Measurements from ENCODE around the gene USP7. TPM values are rescaled to one million over a fixed set of nuclear protein-coding genes. Genes with fewer than 3 reads are reported as not detected.
"Not testable (repeated sequence)": the region's sequence is repeated elsewhere in the genome, so short reads cannot be mapped to it uniquely, and the experiment has no call there.

Gene USP7
- total and polyA plus RNA-seq, 12 donors, result 22.2 to 84.8 (median 65.7) TPM

DNA sequence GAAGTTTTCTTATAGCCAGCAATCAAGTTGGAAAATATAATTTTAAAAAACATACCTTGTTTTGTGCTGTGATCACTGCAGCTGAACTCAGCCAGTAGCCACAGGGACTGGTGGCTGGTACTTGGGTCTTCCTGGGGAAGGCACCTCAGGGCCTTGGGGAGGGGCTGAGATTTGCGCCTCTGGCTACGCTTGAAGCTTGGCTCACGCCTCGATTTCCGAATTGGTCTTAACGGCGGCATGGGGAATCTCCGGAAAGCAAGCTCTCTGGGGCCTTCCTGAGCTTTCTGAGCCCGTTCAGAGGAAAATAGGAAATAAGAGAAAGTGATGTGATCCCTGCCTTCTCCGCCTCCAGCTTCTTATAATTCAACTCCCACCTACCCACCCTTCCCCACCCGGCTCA is 11.3 kb upstream of the USP7 start:
- Histone ChIP-seq H3K27ac (no peak overlapping the region), H3K9me3 (peaks cover 0 to 7% (median 0%) of the 10 kb centered on the region in 11 donors), H3K27me3 (no peaks in the 10 kb centered on the region), H3K4me3 (no peak overlapping the region), H3K36me3 (no peaks in the 10 kb centered on the region), H3K4me1 (no peaks in the 10 kb centered on the region)
- intact Hi-C loops (cut with DNase I), result no loop called here
- no peak for ATAC-seq
- WGBS, 2 donors, result 42 to 48% methylated on average over 11 of the region's 11 CpGs
- TF ChIP-seq, protein P1, sequence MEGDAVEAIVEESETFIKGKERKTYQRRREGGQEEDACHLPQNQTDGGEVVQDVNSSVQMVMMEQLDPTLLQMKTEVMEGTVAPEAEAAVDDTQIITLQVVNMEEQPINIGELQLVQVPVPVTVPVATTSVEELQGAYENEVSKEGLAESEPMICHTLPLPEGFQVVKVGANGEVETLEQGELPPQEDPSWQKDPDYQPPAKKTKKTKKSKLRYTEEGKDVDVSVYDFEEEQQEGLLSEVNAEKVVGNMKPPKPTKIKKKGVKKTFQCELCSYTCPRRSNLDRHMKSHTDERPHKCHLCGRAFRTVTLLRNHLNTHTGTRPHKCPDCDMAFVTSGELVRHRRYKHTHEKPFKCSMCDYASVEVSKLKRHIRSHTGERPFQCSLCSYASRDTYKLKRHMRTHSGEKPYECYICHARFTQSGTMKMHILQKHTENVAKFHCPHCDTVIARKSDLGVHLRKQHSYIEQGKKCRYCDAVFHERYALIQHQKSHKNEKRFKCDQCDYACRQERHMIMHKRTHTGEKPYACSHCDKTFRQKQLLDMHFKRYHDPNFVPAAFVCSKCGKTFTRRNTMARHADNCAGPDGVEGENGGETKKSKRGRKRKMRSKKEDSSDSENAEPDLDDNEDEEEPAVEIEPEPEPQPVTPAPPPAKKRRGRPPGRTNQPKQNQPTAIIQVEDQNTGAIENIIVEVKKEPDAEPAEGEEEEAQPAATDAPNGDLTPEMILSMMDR (IDR thresholded peaks at IDR 0.05), result no peak
- DNase-seq, result no peak

DNA sequence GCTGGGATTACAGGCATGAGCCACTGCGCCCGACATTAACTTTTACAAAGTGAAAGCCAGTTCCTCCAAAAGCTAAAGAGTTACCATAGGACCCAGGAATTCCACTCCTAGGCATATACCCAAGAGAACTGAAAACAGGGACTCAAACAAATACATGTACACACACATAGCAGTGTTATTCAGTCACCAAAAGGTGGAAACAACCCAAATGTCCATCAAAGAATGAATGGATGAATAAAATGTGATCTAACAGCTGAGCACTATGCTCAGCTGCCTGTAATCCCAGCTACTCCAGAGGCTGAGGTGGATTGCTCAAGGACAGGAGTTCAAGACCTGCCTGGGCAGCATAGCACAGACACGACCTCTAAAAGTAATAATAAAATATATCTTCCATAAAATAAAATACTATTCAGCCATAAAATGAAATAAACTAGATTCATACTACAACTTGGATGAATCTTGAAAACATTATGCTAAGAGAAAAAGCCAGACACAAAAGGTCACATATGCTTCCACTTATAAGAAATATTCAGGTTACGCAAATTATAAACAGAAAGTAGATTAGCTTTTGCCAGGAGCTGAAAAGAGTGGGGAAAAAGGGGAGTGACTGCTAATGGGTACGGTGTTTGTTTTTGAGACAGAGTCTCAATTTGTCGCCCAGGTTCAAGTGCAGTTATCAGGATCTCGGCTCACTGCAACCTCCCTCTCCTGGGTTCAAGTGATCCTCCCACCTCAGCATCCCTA is 9.3 kb upstream of the USP7 start:
- TF ChIP-seq, protein P1 (IDR thresholded peaks at IDR 0.05), result no peak
- Histone ChIP-seq H3K27me3 (no peaks in the 10 kb centered on the region), H3K4me1 (no peaks in the 10 kb centered on the region), H3K4me3 (no peak overlapping the region), H3K27ac (no peak overlapping the region), H3K36me3 (no peaks in the 10 kb centered on the region), H3K9me3 (peaks cover 0 to 7% (median 0%) of the 10 kb centered on the region in 11 donors)
- ATAC-seq (no peak), DNase-seq (no peak)
- intact Hi-C loops (cut with DNase I), result loop anchor here in 1 of 10 donors (5.0 kb wide), 1 partner anchor 34 kb away; no protein-coding TSS in a partner anchor
- WGBS, 2 donors, result 81 to 87% methylated on average over 7 of the region's 7 CpGs

- H3K27me3 ChIP-seq, result no peaks in the 10 kb centered on the region
- no peaks in the 10 kb centered on the region for H3K36me3 ChIP-seq
- no peak overlapping the region for H3K4me3 ChIP-seq
- ATAC-seq (no peak), DNase-seq (no peak)
- H3K4me1 ChIP-seq, result peaks cover 0 to 5% (median 0%) of the 10 kb centered on the region in 9 donors
- no peaks in the 10 kb centered on the region for H3K9me3 ChIP-seq
- TF ChIP-seq, protein P1 (IDR thresholded peaks at IDR 0.05), result no peak
- intact Hi-C loops (cut with DNase I), result loop anchor here in 1 of 10 donors (5.0 kb wide), 1 partner anchor 36 kb away; no protein-coding TSS in a partner anchor
- 96 to 100% methylated on average over 1 of the region's 1 CpG for WGBS, 2 donors
- no peak overlapping the region for H3K27ac ChIP-seq
Measured at GRCh38 chr16:8971416-8971815, 7.7 kb upstream of the USP7 start.

- 84 to 87% methylated on average over 10 of the region's 10 CpGs for WGBS, 2 donors
- ATAC-seq, H3K4me3 ChIP-seq, DNase-seq, H3K9me3 ChIP-seq, H3K36me3 ChIP-seq, H3K27me3 ChIP-seq, H3K27ac ChIP-seq: not testable (repeated sequence)
- intact Hi-C loops (cut with DNase I), result loop anchor here in 2 of 10 donors (10.0 kb wide), 1 partner anchor 125 kb away; the partner anchor contains the start of gene HAPSTR1 (in 2 of the 2)
- H3K4me1 ChIP-seq, result peaks cover 0 to 13% (median 2%) of the 10 kb centered on the region in 9 donors
Measured at GRCh38 chr16:8969202-8969897, 5.6 kb upstream of the USP7 start.

- not testable (repeated sequence) for H3K9me3 ChIP-seq, H3K27me3 ChIP-seq, H3K27ac ChIP-seq, ATAC-seq, DNase-seq, H3K4me3 ChIP-seq, H3K36me3 ChIP-seq
- intact Hi-C loops (cut with DNase I), result loop anchor here in 2 of 10 donors (10.0 kb wide), 1 partner anchor 127 kb away; the partner anchor contains the start of gene HAPSTR1 (in 2 of the 2)
- WGBS, 2 donors, result 94% methylated on average over 9 of the region's 9 CpGs
- H3K4me1 ChIP-seq, result peaks cover 0 to 16% (median 5%) of the 10 kb centered on the region in 9 donors
Measured at GRCh38 chr16:8968054-8968453, 4.3 kb upstream of the USP7 start.
